Gastrocnemius medialis (tissue), 4 donors: ENCODE measurements around the gene PYGB. TPM values are rescaled to one million over a fixed set of nuclear protein-coding genes. Genes with fewer than 3 reads are reported as not detected.

ENCODE experiments used
- ATAC-seq, 2 donors: fragments of 150-250 bp; one replicate each; pipeline ENCODE4 v1.9.1; 2016
- DNase-seq, 2 donors: peaks; one replicate each; pipeline ENCODE4 v3.0.0-alpha.2; 2019
- H3K27ac ChIP-seq, 4 donors: fragments of 200-600 bp; sonication (generic); 1 replicate in 1 of 4; 2 replicates in 3 of 4; pipeline ENCODE4 v1.5.1; 2016 to 2018; ENCODE audit warnings: mild to moderate bottlenecking in 2 of 4, moderate library complexity in 1 of 4
- H3K27me3 ChIP-seq, 3 donors: fragments of 200-600 bp; sonication (generic) in 2 of 3; 1 replicate in 1 of 3; 2 replicates in 2 of 3; pipeline versions ENCODE4 v1.5.1 to v1.6.0; 2016 to 2019; ENCODE audit warnings: mild to moderate bottlenecking in 1 of 3, moderate library complexity in 1 of 3
- H3K36me3 ChIP-seq, 2 donors: fragments of 200-600 bp; sonication (generic) in 1 of 2; one replicate each; pipeline ENCODE4 v1.5.1; 2017 to 2018
- H3K4me1 ChIP-seq, 2 donors: fragments of 200-600 bp; sonication (generic) in 1 of 2; one replicate each; pipeline ENCODE4 v1.5.1; 2016 to 2017; ENCODE audit warnings: mild to moderate bottlenecking in 2 of 2
- H3K4me3 ChIP-seq, 4 donors: fragments of 200-600 bp; sonication (generic) in 3 of 4; 1 replicate in 1 of 4; 2 replicates in 3 of 4; pipeline ENCODE4 v1.5.1; 2016 to 2019; ENCODE audit warnings: mild to moderate bottlenecking in 2 of 4
- H3K9me3 ChIP-seq, 3 donors: fragments of 200-600 bp; sonication (generic) in 2 of 3; 1 replicate in 1 of 3; 2 replicates in 2 of 3; pipeline ENCODE4 v1.5.1; 2016 to 2019
- POLR2A ChIP-seq, 2 donors: fragments of 450-650 bp; IDR thresholded peaks; one replicate each; pipeline ENCODE4 v1.6.1; 2017; ENCODE audit warnings: antibody characterized with exemption in 2 of 2, mild to moderate bottlenecking in 2 of 2, moderate library complexity in 2 of 2
- in situ Hi-C, 4 donors: fragments of 200-750 bp; cut with MboI; loops; one replicate each; pipeline versions ENCODE4 v1.15.0 to v1.8.0; 2017; ENCODE audit warnings: low sequenced_read_pairs in 4 of 4
- intact Hi-C: fragments of 100-400 bp; cut with DNase I; formaldehyde crosslinking; loops from one replicate; pipeline ENCODE4 v1.15.1; 2023; ENCODE audit warnings: low total_unique reads
- total RNA-seq, 4 donors: library from RNA; depleted of rRNA; stranded (reverse); fragments of >200 nt; gene quantifications; one replicate each; pipeline versions ENCODE4 v1.1.0 to v1.2.3, GENCODE V29; 2016
- TF ChIP-seq, protein P1 (sequence below), 5 experiments: fragments of 450-650 bp in 3 of 5; fragments of 200-600 bp in 2 of 5; sonication (generic) in 2 of 5; IDR thresholded peaks in 4 of 5; conservative IDR thresholded peaks in 1 of 5; 1 replicate in 4 of 5; 2 replicates in 1 of 5; pipeline ENCODE4 v1.5.1; 2016 to 2019; ENCODE audit warnings: antibody characterized with exemption in 5 of 5, mild to moderate bottlenecking in 3 of 5, moderate library complexity in 3 of 5

PYGB gene
- total RNA-seq, 4 donors from 2014 or later, result 13.6 to 50.7 (median 27.0) TPM

DNA sequence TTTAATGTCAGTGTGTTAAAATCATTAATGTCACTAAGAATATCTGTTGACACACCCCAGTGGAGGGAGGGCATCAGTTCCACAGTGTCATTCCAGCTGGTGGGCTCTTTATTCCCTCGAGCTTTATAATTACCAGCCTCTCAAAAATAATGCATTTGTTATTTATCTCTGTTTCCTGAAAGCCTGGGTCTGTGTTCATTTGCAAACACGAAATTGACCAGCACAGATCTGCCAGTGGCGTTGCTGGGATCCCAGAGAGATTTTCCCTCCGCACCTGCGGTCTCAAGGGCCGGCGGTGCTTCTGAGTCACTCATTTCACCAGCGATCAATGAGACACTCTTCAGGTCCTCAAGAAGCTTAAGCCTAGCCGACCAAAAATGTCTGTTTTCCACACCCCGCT lies 5.7 kb upstream of the PYGB start:
- TF ChIP-seq, protein P1, sequence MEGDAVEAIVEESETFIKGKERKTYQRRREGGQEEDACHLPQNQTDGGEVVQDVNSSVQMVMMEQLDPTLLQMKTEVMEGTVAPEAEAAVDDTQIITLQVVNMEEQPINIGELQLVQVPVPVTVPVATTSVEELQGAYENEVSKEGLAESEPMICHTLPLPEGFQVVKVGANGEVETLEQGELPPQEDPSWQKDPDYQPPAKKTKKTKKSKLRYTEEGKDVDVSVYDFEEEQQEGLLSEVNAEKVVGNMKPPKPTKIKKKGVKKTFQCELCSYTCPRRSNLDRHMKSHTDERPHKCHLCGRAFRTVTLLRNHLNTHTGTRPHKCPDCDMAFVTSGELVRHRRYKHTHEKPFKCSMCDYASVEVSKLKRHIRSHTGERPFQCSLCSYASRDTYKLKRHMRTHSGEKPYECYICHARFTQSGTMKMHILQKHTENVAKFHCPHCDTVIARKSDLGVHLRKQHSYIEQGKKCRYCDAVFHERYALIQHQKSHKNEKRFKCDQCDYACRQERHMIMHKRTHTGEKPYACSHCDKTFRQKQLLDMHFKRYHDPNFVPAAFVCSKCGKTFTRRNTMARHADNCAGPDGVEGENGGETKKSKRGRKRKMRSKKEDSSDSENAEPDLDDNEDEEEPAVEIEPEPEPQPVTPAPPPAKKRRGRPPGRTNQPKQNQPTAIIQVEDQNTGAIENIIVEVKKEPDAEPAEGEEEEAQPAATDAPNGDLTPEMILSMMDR (IDR thresholded peaks at IDR 0.05 in 4 of 5, conservative IDR thresholded peaks at IDR 0.05 in 1 of 5), result no peak
- H3K9me3 ChIP-seq, result no peaks in the 10 kb centered on the region
- intact Hi-C loops, result no loop called here
- no peak overlapping the region for H3K4me3 ChIP-seq
- ATAC-seq (no peak), DNase-seq (no peak)
- H3K36me3 ChIP-seq, result no peaks in the 10 kb centered on the region
- no peak overlapping the region for H3K27ac ChIP-seq
- H3K4me1 ChIP-seq, result peaks cover 4 to 7% of the 10 kb centered on the region in 2 donors
- in situ Hi-C loops, result no loop called here
- no peaks in the 10 kb centered on the region for H3K27me3 ChIP-seq

DNA sequence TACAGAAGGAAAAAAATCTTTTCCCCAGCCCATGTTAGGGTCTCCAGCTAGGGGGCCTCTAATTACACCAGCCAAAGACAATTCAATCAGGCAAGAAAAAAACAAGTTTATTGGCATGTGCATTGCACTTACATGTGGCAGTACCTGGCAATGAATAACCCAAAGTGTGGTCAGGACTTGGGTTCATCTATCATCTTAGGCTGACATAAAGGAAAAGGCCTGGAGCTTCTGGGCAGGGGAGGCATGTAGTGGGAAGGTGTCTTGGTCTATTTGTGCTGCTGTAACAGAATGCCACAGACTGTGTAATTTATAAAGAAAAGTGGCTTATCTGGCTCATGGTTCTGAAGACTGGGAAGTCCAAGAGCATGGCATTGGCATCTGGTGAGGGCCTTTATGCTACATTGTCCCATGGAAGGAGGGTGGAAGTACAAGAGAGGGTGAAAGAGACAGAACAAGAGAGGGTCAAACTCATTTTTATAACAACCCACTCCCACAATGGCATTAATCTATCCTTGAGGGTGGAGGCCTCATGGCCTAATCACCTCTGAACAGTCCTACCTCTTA lies 4.4 kb upstream of the PYGB start:
- no peaks in the 10 kb centered on the region for H3K36me3 ChIP-seq
- intact Hi-C loops, result no loop called here
- in situ Hi-C loops, result no loop called here

DNA sequence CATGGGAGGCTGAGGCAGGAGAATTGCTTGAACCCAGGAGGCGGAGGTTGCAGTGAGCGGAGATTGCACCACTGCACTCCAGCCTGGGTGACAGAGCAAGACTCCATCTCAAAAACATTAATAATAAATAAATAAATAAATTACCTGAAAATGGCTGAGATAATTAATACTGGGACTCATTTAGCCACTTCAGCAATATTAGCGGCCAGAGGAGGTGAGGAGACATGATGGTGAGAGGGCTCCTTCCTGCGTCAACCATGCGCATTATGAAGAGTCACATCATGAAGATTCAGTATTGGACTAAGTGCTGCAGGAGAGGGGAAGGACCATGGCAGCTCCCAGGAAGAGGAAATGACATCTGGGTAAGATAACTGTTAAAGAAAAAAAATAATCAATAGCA lies 2.9 kb upstream of the PYGB start:
- no peak overlapping the region for H3K4me3 ChIP-seq
- no peak for TF ChIP-seq POLR2A (IDR thresholded peaks at IDR 0.05)
- TF ChIP-seq, protein P1 (IDR thresholded peaks at IDR 0.05 in 4 of 5, conservative IDR thresholded peaks at IDR 0.05 in 1 of 5), result no peak
- no peak overlapping the region for H3K27ac ChIP-seq
- H3K36me3 ChIP-seq, result no peaks in the 10 kb centered on the region
- no peak for DNase-seq
- intact Hi-C loops (loop anchor here (5.0 kb wide), 2 partner anchors 168 to 253 kb away; partner anchors contain the start of gene APMAP), in situ Hi-C loops (no loop called here)
- no peaks in the 10 kb centered on the region for H3K9me3 ChIP-seq
- H3K27me3 ChIP-seq, result no peaks in the 10 kb centered on the region
- ATAC-seq, result no peak
- peaks cover 19 to 21% of the 10 kb centered on the region in 2 donors for H3K4me1 ChIP-seq

More for the DNA sequence above, 4.4 kb upstream of the PYGB start:
- H3K27me3 ChIP-seq, result no peaks in the 10 kb centered on the region
- peaks cover 7 to 8% of the 10 kb centered on the region in 2 donors for H3K4me1 ChIP-seq
- DNase-seq (no peak), ATAC-seq (no peak)
- no peak for TF ChIP-seq POLR2A (IDR thresholded peaks at IDR 0.05)
- TF ChIP-seq, protein P1 (IDR thresholded peaks at IDR 0.05 in 4 of 5, conservative IDR thresholded peaks at IDR 0.05 in 1 of 5), result no peak
- H3K4me3 ChIP-seq, result no peak overlapping the region
- H3K27ac ChIP-seq, result no peak overlapping the region
- no peaks in the 10 kb centered on the region for H3K9me3 ChIP-seq

DNA sequence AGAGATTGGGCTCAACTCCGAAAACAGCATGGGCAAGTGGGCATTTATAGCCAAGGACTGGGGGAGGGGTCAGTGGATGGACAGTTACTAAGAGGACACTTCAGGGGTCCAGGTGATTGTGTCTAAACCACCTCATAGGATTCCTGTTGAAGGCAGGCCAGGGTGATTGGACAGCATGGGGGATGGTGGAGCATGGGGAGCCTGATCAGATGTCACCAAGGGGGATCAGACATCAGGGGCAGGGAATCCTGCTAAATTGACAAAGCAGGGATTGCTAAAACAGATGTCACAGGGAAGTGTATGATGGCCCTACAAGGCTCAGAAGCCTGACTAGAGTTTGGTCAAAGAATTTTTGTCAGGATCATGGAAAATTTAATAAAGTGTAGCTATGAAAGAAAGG lies 2.4 kb upstream of the PYGB start:
- H3K9me3 ChIP-seq, result no peaks in the 10 kb centered on the region
- TF ChIP-seq, protein P1 (IDR thresholded peaks at IDR 0.05 in 4 of 5, conservative IDR thresholded peaks at IDR 0.05 in 1 of 5), result no peak
- no peak for TF ChIP-seq POLR2A (IDR thresholded peaks at IDR 0.05)
- ATAC-seq (no peak), DNase-seq (no peak)
- no peaks in the 10 kb centered on the region for H3K36me3 ChIP-seq
- intact Hi-C loops, result loop anchor here (5.0 kb wide), 2 partner anchors 168 to 253 kb away; partner anchors contain the start of gene APMAP
- no peak overlapping the region for H3K27ac ChIP-seq
- H3K27me3 ChIP-seq, result no peaks in the 10 kb centered on the region
- peaks cover 24% of the 10 kb centered on the region in 2 donors for H3K4me1 ChIP-seq
- H3K4me3 ChIP-seq, result no peak overlapping the region
- in situ Hi-C loops, result no loop called here
